VCaP (cell line): ENCODE measurements around the gene IGFBP4.

Experiments
- H3K27ac ChIP-seq: fragments of 450-650 bp; 2 replicates; pipeline ENCODE4 v1.5.1; 2017
- TF ChIP-seq, protein P1 (sequence below): fragments of 450-650 bp; conservative IDR thresholded peaks from 2 replicates; pipeline ENCODE4 v1.5.1; 2017; ENCODE audit warnings: mild to moderate bottlenecking, moderate library complexity

Gene IGFBP4

DNA sequence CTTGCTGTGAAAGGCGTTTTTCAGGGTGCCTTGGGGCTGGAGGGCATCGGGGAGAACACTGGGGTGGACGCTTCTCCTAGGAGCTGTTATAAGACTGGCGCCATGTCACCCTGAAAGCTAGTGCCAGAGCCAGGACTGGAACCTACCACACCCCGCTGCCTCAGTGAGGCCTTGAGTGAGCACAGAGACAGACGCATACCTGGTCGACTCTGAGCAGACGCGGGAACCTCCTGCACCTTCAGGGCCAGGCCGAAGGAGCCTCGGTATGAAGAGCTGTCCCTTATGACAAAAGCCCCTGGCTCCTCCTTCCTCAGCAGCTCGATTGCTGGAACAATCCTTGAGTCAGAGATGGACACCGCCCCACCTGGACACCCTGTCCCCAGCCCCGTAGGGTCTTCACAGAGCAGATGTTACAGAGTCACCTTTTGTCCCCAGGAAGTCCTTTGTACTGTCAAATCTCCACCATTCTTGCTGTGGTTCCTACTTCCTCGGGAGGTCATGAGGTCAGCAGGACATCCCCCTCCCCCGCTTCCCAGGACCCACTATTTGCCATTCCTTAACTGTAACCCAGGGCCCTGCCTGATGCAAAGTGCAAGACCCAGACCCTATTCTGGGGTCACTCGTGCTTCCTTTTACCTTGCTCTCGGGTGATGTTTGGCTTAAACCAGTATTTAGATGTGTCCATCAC is 41.2 kb downstream of the IGFBP4 start:
- no peak overlapping the region for H3K27ac ChIP-seq
- TF ChIP-seq, protein P1, sequence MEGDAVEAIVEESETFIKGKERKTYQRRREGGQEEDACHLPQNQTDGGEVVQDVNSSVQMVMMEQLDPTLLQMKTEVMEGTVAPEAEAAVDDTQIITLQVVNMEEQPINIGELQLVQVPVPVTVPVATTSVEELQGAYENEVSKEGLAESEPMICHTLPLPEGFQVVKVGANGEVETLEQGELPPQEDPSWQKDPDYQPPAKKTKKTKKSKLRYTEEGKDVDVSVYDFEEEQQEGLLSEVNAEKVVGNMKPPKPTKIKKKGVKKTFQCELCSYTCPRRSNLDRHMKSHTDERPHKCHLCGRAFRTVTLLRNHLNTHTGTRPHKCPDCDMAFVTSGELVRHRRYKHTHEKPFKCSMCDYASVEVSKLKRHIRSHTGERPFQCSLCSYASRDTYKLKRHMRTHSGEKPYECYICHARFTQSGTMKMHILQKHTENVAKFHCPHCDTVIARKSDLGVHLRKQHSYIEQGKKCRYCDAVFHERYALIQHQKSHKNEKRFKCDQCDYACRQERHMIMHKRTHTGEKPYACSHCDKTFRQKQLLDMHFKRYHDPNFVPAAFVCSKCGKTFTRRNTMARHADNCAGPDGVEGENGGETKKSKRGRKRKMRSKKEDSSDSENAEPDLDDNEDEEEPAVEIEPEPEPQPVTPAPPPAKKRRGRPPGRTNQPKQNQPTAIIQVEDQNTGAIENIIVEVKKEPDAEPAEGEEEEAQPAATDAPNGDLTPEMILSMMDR: no peak

GRCh38 chr17:40484973-40485530 is 41.8 kb downstream of the IGFBP4 start:
- TF ChIP-seq, protein P1: no peak
- no peak overlapping the region for H3K27ac ChIP-seq

GRCh38 chr17:40485851-40486521 is 42.7 kb downstream of the IGFBP4 start:
- no peak overlapping the region for H3K27ac ChIP-seq
- TF ChIP-seq, protein P1: no peak

GRCh38 chr17:40486522-40487370 is 43.5 kb downstream of the IGFBP4 start:
- H3K27ac ChIP-seq: no peak overlapping the region
- TF ChIP-seq, protein P1: no peak

DNA sequence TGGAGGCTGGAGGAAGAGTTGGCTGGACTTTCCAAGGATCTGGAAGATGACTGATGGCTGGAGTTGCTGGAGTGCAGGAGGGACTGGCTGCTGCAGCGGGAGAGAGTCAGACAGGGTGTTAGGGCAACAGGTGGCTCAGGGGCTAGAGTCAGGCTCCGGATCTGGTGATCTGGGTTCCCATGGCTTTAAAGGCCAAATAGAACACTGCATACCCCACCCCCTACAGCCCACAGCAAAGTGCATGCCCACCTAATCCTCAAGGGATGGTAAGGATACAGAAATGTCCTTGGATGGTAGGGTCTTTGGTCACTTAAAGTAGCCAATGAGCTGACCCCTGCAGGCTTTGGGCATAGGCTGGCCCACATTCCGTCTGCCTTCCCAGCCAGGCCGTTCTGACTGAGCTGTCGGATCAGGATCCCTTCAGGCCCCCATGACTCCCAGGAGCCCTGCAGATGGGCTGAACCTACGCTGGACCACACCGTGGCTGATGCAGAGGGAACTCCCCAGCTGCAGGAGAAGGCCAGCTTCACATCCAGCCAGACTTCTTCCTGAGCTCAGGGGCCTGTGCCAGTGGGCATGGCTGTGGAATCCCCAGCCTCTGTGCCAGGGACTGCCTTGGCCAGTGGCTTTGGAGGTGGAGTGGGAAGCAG is 44.2 kb downstream of the IGFBP4 start:
- H3K27ac ChIP-seq: no peak overlapping the region
- TF ChIP-seq, protein P1: no peak

DNA sequence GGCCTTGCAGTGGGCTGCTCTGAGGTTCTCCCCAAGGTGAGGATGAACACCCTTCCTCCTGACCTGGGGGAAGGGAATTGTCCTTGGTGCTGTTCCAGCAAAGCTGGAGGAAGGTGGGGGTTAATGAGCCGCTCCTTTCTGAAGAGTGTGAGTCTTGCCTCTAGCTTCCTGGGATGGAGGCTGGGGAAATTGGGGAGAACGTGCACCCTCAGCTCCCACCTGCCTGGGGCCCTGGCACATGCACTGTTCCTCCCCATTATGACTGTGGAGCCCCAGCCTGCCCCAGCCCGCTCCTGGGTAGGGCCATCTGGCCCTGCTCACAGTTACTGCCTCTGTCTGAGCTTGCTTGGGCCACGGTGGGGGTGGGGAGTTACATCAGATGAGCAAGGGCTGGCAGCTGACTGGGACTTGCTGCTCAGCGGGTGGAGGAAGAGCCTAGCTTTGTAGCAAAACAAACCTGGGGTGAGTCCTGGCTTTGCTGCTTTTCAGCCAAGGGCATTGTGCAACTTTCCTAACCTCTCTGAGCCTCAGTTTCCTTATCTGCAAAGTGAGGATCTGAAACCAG is 47.1 kb downstream of the IGFBP4 start:
- TF ChIP-seq, protein P1: no peak
- no peak overlapping the region for H3K27ac ChIP-seq
